Esophagus squamous epithelium (tissue), 4 donors: Measurements from ENCODE around the gene CPSF3.

Experiments used
- POLR2A ChIP-seq, 4 donors: fragments of 450-650 bp; IDR thresholded peaks; one replicate each; pipeline ENCODE4 v1.6.1; 2017; ENCODE audit warnings: antibody characterized with exemption in 4 of 4, mild to moderate bottlenecking in 4 of 4, moderate library complexity in 3 of 4
- TF ChIP-seq, protein P1 (sequence below), 6 experiments: fragments of 450-650 bp in 4 of 6; fragments of 200-600 bp in 2 of 6; sonication (generic) in 2 of 6; IDR thresholded peaks; one replicate each; pipeline ENCODE4 v1.5.1; 2016 to 2019; ENCODE audit warnings: antibody characterized with exemption in 6 of 6, mild to moderate bottlenecking in 4 of 6, moderate library complexity in 4 of 6

DNA sequence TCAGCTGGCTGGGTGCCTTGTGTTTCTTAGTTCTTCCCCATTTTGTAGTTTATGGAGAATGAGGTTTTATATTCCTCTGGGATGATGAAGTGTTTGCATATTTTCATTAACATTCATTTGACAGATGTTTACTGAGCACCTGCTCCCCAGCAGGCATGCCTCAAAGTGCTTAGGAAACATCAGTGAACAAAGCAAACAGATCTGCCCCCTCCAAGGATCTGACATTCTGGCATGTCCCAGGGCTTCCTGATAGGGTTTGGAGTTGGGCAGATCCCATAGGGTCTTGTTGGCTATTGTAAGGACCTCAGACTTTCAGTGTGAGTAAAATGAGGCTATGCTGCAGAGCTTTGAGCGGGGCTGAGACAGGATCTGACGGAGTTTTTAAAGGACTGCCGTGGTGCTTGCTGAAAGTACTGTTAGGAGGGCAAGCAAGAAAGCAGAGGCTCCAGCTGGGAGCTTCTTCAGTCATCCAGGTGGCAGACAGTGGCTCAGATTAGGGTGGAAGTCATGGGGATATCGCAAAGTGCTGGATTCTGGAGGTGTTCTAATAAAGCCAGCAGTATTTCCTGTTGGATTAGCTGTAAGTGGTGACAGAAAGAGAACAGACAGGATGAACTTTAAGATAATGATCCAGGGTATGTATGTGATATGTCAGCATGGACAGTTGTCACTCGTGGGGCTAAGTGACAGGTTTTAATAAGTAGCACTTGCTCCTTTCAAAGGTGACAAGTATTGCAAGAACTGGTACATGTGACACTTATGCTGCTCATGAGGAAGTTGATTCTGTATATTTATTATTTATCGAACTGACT is 39.6 kb downstream of the CPSF3 start:
- TF ChIP-seq, protein P1, sequence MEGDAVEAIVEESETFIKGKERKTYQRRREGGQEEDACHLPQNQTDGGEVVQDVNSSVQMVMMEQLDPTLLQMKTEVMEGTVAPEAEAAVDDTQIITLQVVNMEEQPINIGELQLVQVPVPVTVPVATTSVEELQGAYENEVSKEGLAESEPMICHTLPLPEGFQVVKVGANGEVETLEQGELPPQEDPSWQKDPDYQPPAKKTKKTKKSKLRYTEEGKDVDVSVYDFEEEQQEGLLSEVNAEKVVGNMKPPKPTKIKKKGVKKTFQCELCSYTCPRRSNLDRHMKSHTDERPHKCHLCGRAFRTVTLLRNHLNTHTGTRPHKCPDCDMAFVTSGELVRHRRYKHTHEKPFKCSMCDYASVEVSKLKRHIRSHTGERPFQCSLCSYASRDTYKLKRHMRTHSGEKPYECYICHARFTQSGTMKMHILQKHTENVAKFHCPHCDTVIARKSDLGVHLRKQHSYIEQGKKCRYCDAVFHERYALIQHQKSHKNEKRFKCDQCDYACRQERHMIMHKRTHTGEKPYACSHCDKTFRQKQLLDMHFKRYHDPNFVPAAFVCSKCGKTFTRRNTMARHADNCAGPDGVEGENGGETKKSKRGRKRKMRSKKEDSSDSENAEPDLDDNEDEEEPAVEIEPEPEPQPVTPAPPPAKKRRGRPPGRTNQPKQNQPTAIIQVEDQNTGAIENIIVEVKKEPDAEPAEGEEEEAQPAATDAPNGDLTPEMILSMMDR (IDR thresholded peaks at IDR 0.05): no peak
- TF ChIP-seq POLR2A (IDR thresholded peaks at IDR 0.05): no peak
